CD4-positive, CD25-positive, alpha-beta regulatory T cell (primary cell): ENCODE results near the gene ZNF774. TPM values are rescaled to one million over a fixed set of nuclear protein-coding genes. Genes with fewer than 3 reads are reported as not detected.
"Not testable (repeated sequence)": the region's sequence is repeated elsewhere in the genome, so short reads cannot be mapped to it uniquely, and the experiment has no call there.

ENCODE experiments used
- ATAC-seq, 2 donors: fragments of 150-1000 bp; cut with Tn5 transposase; one replicate each; pipeline ENCODE4 v1.10.0; 2021; ENCODE audit warnings: low read depth in 2 of 2, moderate number of reproducible peaks in 2 of 2, moderate library complexity in 1 of 2
- DNase-seq, 3 donors: peaks; one replicate each; pipeline versions ENCODE4 v3.0.0 to v3.0.0-alpha.2; 2012 to 2022; ENCODE audit warnings: mixed read lengths in 1 of 3
- H3K27ac ChIP-seq: one replicate; pipeline ENCODE4 v1.7.0; 2013; ENCODE audit warnings: mild to moderate bottlenecking, low read length; ENCODE audit not compliant: insufficient read depth, poor library complexity, severe bottlenecking
- H3K27me3 ChIP-seq: one replicate; pipeline ENCODE4 v1.7.0; 2013; ENCODE audit warnings: low read length; ENCODE audit not compliant: control insufficient read depth, insufficient read depth
- H3K36me3 ChIP-seq: one replicate; pipeline ENCODE4 v1.7.0; 2013; ENCODE audit warnings: mild to moderate bottlenecking, low read length, moderate library complexity; ENCODE audit not compliant: control insufficient read depth, insufficient read depth
- H3K4me1 ChIP-seq: 2 replicates; pipeline ENCODE4 v1.7.0; 2013; ENCODE audit warnings: mild to moderate bottlenecking, low read length; ENCODE audit not compliant: insufficient read depth, control insufficient read depth, poor library complexity, severe bottlenecking
- H3K4me3 ChIP-seq: one replicate; pipeline ENCODE4 v1.7.0; 2013; ENCODE audit warnings: low read depth, mild to moderate bottlenecking, low read length, moderate library complexity
- H3K9me3 ChIP-seq, 2 experiments: 1 replicate in 1 of 2; 2 replicates in 1 of 2; pipeline ENCODE4 v1.7.0; 2013; ENCODE audit warnings: low read length in 2 of 2, mild to moderate bottlenecking in 1 of 2, moderate library complexity in 1 of 2; ENCODE audit not compliant: control insufficient read depth in 2 of 2
- H3K27ac Mint-ChIP-seq, 3 donors: one replicate each; pipeline ENCODE4 v1.8.0; 2020 to 2022; ENCODE audit warnings: mild to moderate bottlenecking in 3 of 3, mixed read lengths in 3 of 3, moderate library complexity in 2 of 3
- H3K27me3 Mint-ChIP-seq: one replicate; pipeline ENCODE4 v1.8.0; 2022; ENCODE audit warnings: mild to moderate bottlenecking, mixed read lengths
- H3K36me3 Mint-ChIP-seq: one replicate; pipeline ENCODE4 v1.8.0; 2020; ENCODE audit warnings: mixed read lengths
- H3K4me1 Mint-ChIP-seq, 4 donors: one replicate each; pipeline ENCODE4 v1.8.0; 2020 to 2022; ENCODE audit warnings: mixed read lengths in 4 of 4, mild to moderate bottlenecking in 1 of 4
- H3K4me3 Mint-ChIP-seq, 4 donors: one replicate each; pipeline ENCODE4 v1.8.0; 2020 to 2022; ENCODE audit warnings: mild to moderate bottlenecking in 4 of 4, mixed read lengths in 4 of 4, moderate library complexity in 3 of 4
- H3K9me3 Mint-ChIP-seq, 7 donors: one replicate each; pipeline ENCODE4 v1.8.0; 2020 to 2022; ENCODE audit warnings: mixed read lengths in 7 of 7, mild to moderate bottlenecking in 3 of 7, moderate library complexity in 2 of 7
- polyA plus RNA-seq, 4 donors: library from polyadenylated mRNA; unstranded; fragments of 300-500 nt; fragmentation: Illumina TruSeq; gene quantifications; one replicate each; pipeline ENCODE4 v1.2.3, GENCODE V29; 2021
- total RNA-seq: library from RNA; stranded (reverse); gene quantifications from one replicate; pipeline ENCODE4 v1.2.3, GENCODE V29; 2022

Gene ZNF774
- total and polyA plus RNA-seq, 5 donors from 2014 or later = not detected

- not testable (repeated sequence) for DNase-seq, ATAC-seq, H3K27me3 ChIP-seq, H3K27ac ChIP-seq, H3K9me3 ChIP-seq, H3K36me3 Mint-ChIP-seq, H3K4me3 ChIP-seq, H3K27me3 Mint-ChIP-seq, H3K9me3 Mint-ChIP-seq, H3K27ac Mint-ChIP-seq, H3K36me3 ChIP-seq
- Mint-ChIP-seq H3K4me3 (peak overlapping the region in 1 of 4 donors; percentile 3), H3K4me1 (peaks cover 3 to 18% (median 13%) of the 10 kb centered on the region in 4 donors)
- H3K4me1 ChIP-seq = peaks cover 12% of the 10 kb centered on the region
These were observed 4.5 kb upstream of the ZNF774 start for GRCh38 chr15:90347431-90348065.

- H3K27ac Mint-ChIP-seq = no peak overlapping the region
- ATAC-seq (no peak), DNase-seq (no peak)
- Histone ChIP-seq H3K36me3 (no peaks in the 10 kb centered on the region), H3K4me1 (peaks cover 11% of the 10 kb centered on the region), H3K27me3 (no peaks in the 10 kb centered on the region), H3K9me3 (no peaks in the 10 kb centered on the region), H3K27ac (no peak overlapping the region), H3K4me3 (no peak overlapping the region)
- peak overlapping the region in 1 of 4 donors; percentile 29 for H3K4me3 Mint-ChIP-seq
- H3K9me3 Mint-ChIP-seq = no peaks in the 10 kb centered on the region
- H3K4me1 Mint-ChIP-seq = peaks cover 0 to 13% (median 7%) of the 10 kb centered on the region in 4 donors
- no peaks in the 10 kb centered on the region for H3K36me3 Mint-ChIP-seq
- H3K27me3 Mint-ChIP-seq = peaks cover 7% of the 10 kb centered on the region
These were observed 3.6 kb upstream of the ZNF774 start for GRCh38 chr15:90348456-90348855.

GRCh38 chr15:90349072-90349471, 3.0 kb upstream of the ZNF774 start:
- ATAC-seq (no peak), DNase-seq (no peak)
- no peaks in the 10 kb centered on the region for H3K27me3 ChIP-seq
- H3K36me3 Mint-ChIP-seq = no peaks in the 10 kb centered on the region
- no peak overlapping the region for H3K4me3 ChIP-seq
- no peak overlapping the region for H3K4me3 Mint-ChIP-seq
- no peaks in the 10 kb centered on the region for H3K36me3 ChIP-seq
- no peaks in the 10 kb centered on the region for H3K9me3 ChIP-seq
- H3K4me1 ChIP-seq = peaks cover 11% of the 10 kb centered on the region
- no peak overlapping the region for H3K27ac Mint-ChIP-seq
- no peaks in the 10 kb centered on the region for H3K9me3 Mint-ChIP-seq
- H3K4me1 Mint-ChIP-seq = peaks cover 0 to 12% (median 5%) of the 10 kb centered on the region in 4 donors
- peaks cover 7% of the 10 kb centered on the region for H3K27me3 Mint-ChIP-seq
- no peak overlapping the region for H3K27ac ChIP-seq

- ATAC-seq = no peak
- H3K27ac Mint-ChIP-seq = no peak overlapping the region
- Histone ChIP-seq H3K9me3 (no peaks in the 10 kb centered on the region), H3K4me1 (peaks cover 11% of the 10 kb centered on the region), H3K27ac (no peak overlapping the region), H3K27me3 (no peaks in the 10 kb centered on the region), H3K36me3 (no peaks in the 10 kb centered on the region), H3K4me3 (no peak overlapping the region)
- peaks cover 0 to 12% (median 5%) of the 10 kb centered on the region in 4 donors for H3K4me1 Mint-ChIP-seq
- DNase-seq = no peak
- H3K4me3 Mint-ChIP-seq = peak overlapping the region in 1 of 4 donors; percentile 28
- no peaks in the 10 kb centered on the region for H3K36me3 Mint-ChIP-seq
- H3K27me3 Mint-ChIP-seq = peaks cover 7% of the 10 kb centered on the region
- no peaks in the 10 kb centered on the region for H3K9me3 Mint-ChIP-seq
These were observed 2.3 kb upstream of the ZNF774 start for GRCh38 chr15:90349821-90350220.

GRCh38 chr15:90351479-90352106, 491 bp upstream of the ZNF774 start:
- H3K27ac ChIP-seq = no peak overlapping the region
- H3K4me1 ChIP-seq = peaks cover 11% of the 10 kb centered on the region
- no peaks in the 10 kb centered on the region for H3K9me3 ChIP-seq
- Mint-ChIP-seq H3K27me3 (peaks cover 7% of the 10 kb centered on the region), H3K36me3 (no peaks in the 10 kb centered on the region), H3K9me3 (no peaks in the 10 kb centered on the region), H3K4me3 (peak overlapping the region; percentile 85 to 94 (median 89)), H3K27ac (peak overlapping the region; percentile 32 to 71 (median 67)), H3K4me1 (peaks cover 0 to 12% (median 5%) of the 10 kb centered on the region in 4 donors)
- no peaks in the 10 kb centered on the region for H3K27me3 ChIP-seq
- DNase-seq (no peak), ATAC-seq (no peak)
- peak overlapping the region; percentile 79 for H3K4me3 ChIP-seq
- no peaks in the 10 kb centered on the region for H3K36me3 ChIP-seq

- H3K4me1 ChIP-seq = peaks cover 11% of the 10 kb centered on the region
- no peak overlapping the region for H3K4me3 ChIP-seq
- Mint-ChIP-seq H3K27ac (no peak overlapping the region), H3K9me3 (no peaks in the 10 kb centered on the region), H3K27me3 (no peaks in the 10 kb centered on the region), H3K4me1 (peaks cover 0 to 12% (median 5%) of the 10 kb centered on the region in 4 donors), H3K36me3 (no peaks in the 10 kb centered on the region), H3K4me3 (peak overlapping the region in 1 of 4 donors; percentile 4)
- H3K9me3 ChIP-seq = no peaks in the 10 kb centered on the region
- ATAC-seq (no peak), DNase-seq (no peak)
- H3K27ac ChIP-seq = no peak overlapping the region
- no peaks in the 10 kb centered on the region for H3K27me3 ChIP-seq
- no peaks in the 10 kb centered on the region for H3K36me3 ChIP-seq
These were observed 2.9 kb downstream of the ZNF774 start for GRCh38 chr15:90354986-90355385.

GRCh38 chr15:90358124-90359033, 6.3 kb downstream of the ZNF774 start:
- ATAC-seq (no peak), DNase-seq (peak in 1 of 3 donors; percentile 25)
- H3K9me3 ChIP-seq = no peaks in the 10 kb centered on the region
- peaks cover 5 to 16% (median 14%) of the 10 kb centered on the region in 4 donors for H3K4me1 Mint-ChIP-seq
- H3K36me3 Mint-ChIP-seq = no peaks in the 10 kb centered on the region
- H3K4me1 ChIP-seq = peaks cover 13% of the 10 kb centered on the region
- no peak overlapping the region for H3K4me3 ChIP-seq
- no peaks in the 10 kb centered on the region for H3K9me3 Mint-ChIP-seq
- no peak overlapping the region for H3K27ac Mint-ChIP-seq
- no peak overlapping the region for H3K27ac ChIP-seq
- H3K4me3 Mint-ChIP-seq = no peak overlapping the region
- no peaks in the 10 kb centered on the region for H3K27me3 Mint-ChIP-seq
- H3K27me3 ChIP-seq = no peaks in the 10 kb centered on the region
- H3K36me3 ChIP-seq = no peaks in the 10 kb centered on the region
